ENCODE results near the gene HOOK2. TPM values are rescaled to one million over a fixed set of nuclear protein-coding genes. Genes with fewer than 3 reads are reported as not detected.

HOOK2 gene
- total RNA-seq, 1 donor from 2014 or later = 25.9 TPM

GRCh38 chr19:12815088-12815487, 39.7 kb upstream of the HOOK2 start:
- no peak overlapping the region for H3K9ac ChIP-seq (ENCODE audit: low read length)
- H3K9me3 ChIP-seq (ENCODE audit: insufficient read depth, low read depth, low read length) = no peaks in the 10 kb centered on the region
- H3K27me3 ChIP-seq (ENCODE audit: insufficient read depth, low read length) = no peaks in the 10 kb centered on the region
- no peaks in the 10 kb centered on the region for H3K36me3 ChIP-seq (ENCODE audit: insufficient read depth, low read length)
- DNase-seq (ENCODE audit: low read depth) = no peak
- H3K27ac ChIP-seq (ENCODE audit: low read depth, low read length) = no peak overlapping the region
- H2AFZ ChIP-seq (ENCODE audit: low read depth, low read length) = no peak overlapping the region
- no peaks in the 10 kb centered on the region for H3K9me3 Mint-ChIP-seq (ENCODE audit: unreplicated experiment)
- H3K36me3 Mint-ChIP-seq (ENCODE audit: low read depth, unreplicated experiment) = peaks cover 2% of the 10 kb centered on the region
- H3K4me3 ChIP-seq (ENCODE audit: insufficient read depth, low read depth, low read length) = no peak overlapping the region
- no peaks in the 10 kb centered on the region for H3K4me1 ChIP-seq (ENCODE audit: insufficient read depth, low read length)
- no peaks in the 10 kb centered on the region for H3K4me1 Mint-ChIP-seq (ENCODE audit: low read depth, unreplicated experiment)
- no peak overlapping the region for H3K4me2 ChIP-seq (ENCODE audit: low read length)
- no peak for FAIRE-seq
- no peak overlapping the region for H3K4me3 Mint-ChIP-seq (ENCODE audit: unreplicated experiment)
- TF ChIP-seq EZH2 (IDR thresholded peaks at IDR 0.05; ENCODE audit: insufficient read depth, low read length) = no peak
- H3K79me2 ChIP-seq (ENCODE audit: insufficient read depth, low read length) = no peaks in the 10 kb centered on the region
- H3K27ac Mint-ChIP-seq (ENCODE audit: unreplicated experiment) = no peak overlapping the region
- no peaks in the 10 kb centered on the region for H4K20me1 ChIP-seq (ENCODE audit: insufficient read depth, low read length)
- peaks cover 1% of the 10 kb centered on the region for H3K27me3 Mint-ChIP-seq (ENCODE audit: low read depth, unreplicated experiment)

- H4K20me1 ChIP-seq (ENCODE audit: insufficient read depth, low read length) = no peaks in the 10 kb centered on the region
- H3K9me3 ChIP-seq (ENCODE audit: insufficient read depth, low read depth, low read length) = no peaks in the 10 kb centered on the region
- H3K4me3 ChIP-seq (ENCODE audit: insufficient read depth, low read depth, low read length) = peak within 1 kb of the TSS; percentile 75
- H3K9me3 Mint-ChIP-seq (ENCODE audit: unreplicated experiment) = no peaks in the 10 kb centered on the region
- FAIRE-seq = no peak
- peaks cover 10% of the 10 kb centered on the region for H3K79me2 ChIP-seq (ENCODE audit: insufficient read depth, low read length)
- peaks cover 7% of the 10 kb centered on the region for H3K27me3 Mint-ChIP-seq (ENCODE audit: low read depth, unreplicated experiment)
- H3K27me3 ChIP-seq (ENCODE audit: insufficient read depth, low read length) = no peaks in the 10 kb centered on the region
- peak within 1 kb of the TSS; percentile 34 for H3K27ac ChIP-seq (ENCODE audit: low read depth, low read length)
- DNase-seq (ENCODE audit: low read depth) = peak; percentile 80
- H2AFZ ChIP-seq (ENCODE audit: low read depth, low read length) = peak within 1 kb of the TSS; percentile 98
- H3K36me3 Mint-ChIP-seq (ENCODE audit: low read depth, unreplicated experiment) = no peaks in the 10 kb centered on the region
- H3K4me1 Mint-ChIP-seq (ENCODE audit: low read depth, unreplicated experiment) = no peaks in the 10 kb centered on the region
- H3K4me1 ChIP-seq (ENCODE audit: insufficient read depth, low read length) = peaks cover 21% of the 10 kb centered on the region
- H3K36me3 ChIP-seq (ENCODE audit: insufficient read depth, low read length) = no peaks in the 10 kb centered on the region
- H3K27ac Mint-ChIP-seq (ENCODE audit: unreplicated experiment) = peak within 1 kb of the TSS; percentile 92
- TF ChIP-seq EZH2 (IDR thresholded peaks at IDR 0.05; ENCODE audit: insufficient read depth, low read length) = no peak
- TF ChIP-seq, protein P1, sequence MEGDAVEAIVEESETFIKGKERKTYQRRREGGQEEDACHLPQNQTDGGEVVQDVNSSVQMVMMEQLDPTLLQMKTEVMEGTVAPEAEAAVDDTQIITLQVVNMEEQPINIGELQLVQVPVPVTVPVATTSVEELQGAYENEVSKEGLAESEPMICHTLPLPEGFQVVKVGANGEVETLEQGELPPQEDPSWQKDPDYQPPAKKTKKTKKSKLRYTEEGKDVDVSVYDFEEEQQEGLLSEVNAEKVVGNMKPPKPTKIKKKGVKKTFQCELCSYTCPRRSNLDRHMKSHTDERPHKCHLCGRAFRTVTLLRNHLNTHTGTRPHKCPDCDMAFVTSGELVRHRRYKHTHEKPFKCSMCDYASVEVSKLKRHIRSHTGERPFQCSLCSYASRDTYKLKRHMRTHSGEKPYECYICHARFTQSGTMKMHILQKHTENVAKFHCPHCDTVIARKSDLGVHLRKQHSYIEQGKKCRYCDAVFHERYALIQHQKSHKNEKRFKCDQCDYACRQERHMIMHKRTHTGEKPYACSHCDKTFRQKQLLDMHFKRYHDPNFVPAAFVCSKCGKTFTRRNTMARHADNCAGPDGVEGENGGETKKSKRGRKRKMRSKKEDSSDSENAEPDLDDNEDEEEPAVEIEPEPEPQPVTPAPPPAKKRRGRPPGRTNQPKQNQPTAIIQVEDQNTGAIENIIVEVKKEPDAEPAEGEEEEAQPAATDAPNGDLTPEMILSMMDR (IDR thresholded peaks at IDR 0.05; ENCODE audit: insufficient read depth, low read depth, low read length) = no peak
- H3K9ac ChIP-seq (ENCODE audit: low read length) = peak within 1 kb of the TSS; percentile 78
- peak within 1 kb of the TSS; percentile 97 for H3K4me2 ChIP-seq (ENCODE audit: low read length)
- H3K4me3 Mint-ChIP-seq (ENCODE audit: unreplicated experiment) = peak within 1 kb of the TSS; percentile 90
Observed at GRCh38 chr19:12806242-12807081, 31.1 kb upstream of the HOOK2 start, which contains the start of gene RNASEH2A. TSS of gene RNASEH2A (plus strand) at chr19:12806584. CDS start at chr19:12806674, 90 bp downstream.

GRCh38 chr19:12804051-12804450, 28.7 kb upstream of the HOOK2 start:
- Histone ChIP-seq H3K4me1 (ENCODE audit: insufficient read depth, low read length) (peaks cover 32% of the 10 kb centered on the region), H3K79me2 (ENCODE audit: insufficient read depth, low read length) (peaks cover 20% of the 10 kb centered on the region), H3K9ac (ENCODE audit: low read length) (no peak overlapping the region), H3K27me3 (ENCODE audit: insufficient read depth, low read length) (no peaks in the 10 kb centered on the region), H3K4me3 (ENCODE audit: insufficient read depth, low read depth, low read length) (no peak overlapping the region), H3K9me3 (ENCODE audit: insufficient read depth, low read depth, low read length) (no peaks in the 10 kb centered on the region), H4K20me1 (ENCODE audit: insufficient read depth, low read length) (peaks cover 11% of the 10 kb centered on the region), H2AFZ (ENCODE audit: low read depth, low read length) (no peak overlapping the region), H3K36me3 (ENCODE audit: insufficient read depth, low read length) (no peaks in the 10 kb centered on the region), H3K27ac (ENCODE audit: low read depth, low read length) (no peak overlapping the region), H3K4me2 (ENCODE audit: low read length) (no peak overlapping the region)
- TF ChIP-seq, protein P1 (IDR thresholded peaks at IDR 0.05; ENCODE audit: insufficient read depth, low read depth, low read length) = no peak
- TF ChIP-seq EZH2 (IDR thresholded peaks at IDR 0.05; ENCODE audit: insufficient read depth, low read length) = no peak
- Mint-ChIP-seq H3K4me3 (ENCODE audit: unreplicated experiment) (no peak overlapping the region), H3K36me3 (ENCODE audit: low read depth, unreplicated experiment) (no peaks in the 10 kb centered on the region), H3K27me3 (ENCODE audit: low read depth, unreplicated experiment) (peaks cover 7% of the 10 kb centered on the region), H3K9me3 (ENCODE audit: unreplicated experiment) (no peaks in the 10 kb centered on the region), H3K4me1 (ENCODE audit: low read depth, unreplicated experiment) (no peaks in the 10 kb centered on the region), H3K27ac (ENCODE audit: unreplicated experiment) (peak overlapping the region; percentile 58)
- FAIRE-seq (no peak), DNase-seq (ENCODE audit: low read depth) (no peak)

Measured in astrocyte (in vitro differentiated cells and primary cell).